Medulla oblongata (tissue), 1 donor: ENCODE results near the gene THSD4.
"Not testable (repeated sequence)": the region's sequence is repeated elsewhere in the genome, so short reads cannot be mapped to it uniquely, and the experiment has no call there.

Experiments used
- DNase-seq: peaks from one replicate; pipeline ENCODE4 v3.0.0-alpha.2; 2015; ENCODE audit errors: extremely low spot score

Gene THSD4

DNA sequence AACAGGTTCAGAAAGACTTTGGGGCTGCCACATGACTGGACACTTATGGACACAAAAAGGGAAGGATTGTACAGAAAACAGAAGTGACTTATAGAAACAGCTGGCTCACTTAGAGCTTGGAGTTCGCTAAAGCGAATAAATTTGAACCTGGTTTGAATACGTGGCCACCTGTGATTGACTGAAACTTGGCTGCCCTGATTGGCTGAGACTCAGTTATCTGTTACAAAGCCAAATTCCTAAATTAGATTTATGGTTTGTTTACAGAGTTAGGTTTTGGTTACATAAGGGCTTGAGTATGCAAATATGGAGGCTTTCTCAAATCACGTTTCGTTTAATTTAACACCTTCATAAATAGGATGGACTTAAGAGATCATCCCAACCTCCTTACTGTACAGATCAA lies 270.2 kb downstream of the THSD4 start:
- DNase-seq, result no peak

DNA sequence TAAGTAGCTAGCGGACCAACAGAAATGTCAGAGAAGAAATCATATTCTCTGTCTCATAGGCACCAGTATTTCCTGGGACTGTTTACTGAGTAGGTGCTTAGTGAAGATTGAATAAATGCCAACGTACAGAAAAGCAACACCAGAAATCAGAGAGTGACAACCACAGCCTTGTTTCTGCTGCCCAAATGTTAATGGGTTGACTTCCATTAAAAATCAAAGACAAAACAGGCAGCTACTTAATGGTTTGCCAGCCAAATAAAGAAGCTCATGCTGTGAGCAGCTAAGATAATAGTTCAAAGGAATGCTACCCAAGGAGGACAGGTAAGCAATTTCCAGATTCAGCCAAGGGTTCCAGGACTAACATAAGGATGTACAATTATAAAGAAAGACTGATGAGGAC lies 270.7 kb downstream of the THSD4 start:
- no peak for DNase-seq

GRCh38 chr15:71386448-71387236 lies 271.4 kb downstream of the THSD4 start:
- peak; percentile 43 for DNase-seq

DNA sequence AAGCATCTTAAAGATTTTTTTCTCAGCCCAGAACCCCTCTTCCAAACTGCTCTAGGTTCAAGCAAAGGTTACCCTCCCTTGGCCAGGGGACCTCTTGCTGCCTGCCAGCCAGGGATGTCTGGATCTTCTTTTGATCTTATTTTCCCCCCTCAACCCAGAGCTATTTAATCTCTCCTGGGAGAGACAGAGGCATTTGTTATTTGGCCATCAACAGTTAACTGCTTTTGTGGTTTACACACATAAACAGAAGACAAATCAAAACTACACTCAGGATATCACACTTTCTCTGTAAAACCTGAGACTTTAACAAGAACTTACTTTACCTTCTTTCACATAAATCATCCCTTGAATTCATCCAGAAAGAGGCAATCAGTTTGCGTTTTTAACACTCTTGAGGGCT lies 272.5 kb downstream of the THSD4 start:
- no peak for DNase-seq

DNA sequence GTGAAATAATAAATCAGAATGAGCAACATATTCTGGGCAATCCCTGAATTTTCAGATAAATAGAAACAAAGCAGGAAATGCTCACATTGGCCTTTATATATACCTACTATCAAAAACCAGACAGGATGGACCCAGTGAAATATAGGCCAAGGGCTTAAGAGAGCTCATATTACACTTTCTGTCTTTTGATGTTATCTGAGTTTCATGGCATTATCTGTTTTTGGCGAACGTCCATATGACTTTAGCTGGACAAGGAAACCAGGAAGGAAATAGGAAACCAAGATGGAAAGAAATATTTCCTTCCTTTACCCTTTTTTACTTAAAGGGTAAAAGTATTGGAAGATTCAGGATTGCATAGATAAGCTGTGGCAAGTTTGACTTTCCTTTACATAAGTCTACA lies 274.8 kb downstream of the THSD4 start:
- no peak for DNase-seq

GRCh38 chr15:71391421-71392088 lies 276.3 kb downstream of the THSD4 start:
- no peak for DNase-seq

DNA sequence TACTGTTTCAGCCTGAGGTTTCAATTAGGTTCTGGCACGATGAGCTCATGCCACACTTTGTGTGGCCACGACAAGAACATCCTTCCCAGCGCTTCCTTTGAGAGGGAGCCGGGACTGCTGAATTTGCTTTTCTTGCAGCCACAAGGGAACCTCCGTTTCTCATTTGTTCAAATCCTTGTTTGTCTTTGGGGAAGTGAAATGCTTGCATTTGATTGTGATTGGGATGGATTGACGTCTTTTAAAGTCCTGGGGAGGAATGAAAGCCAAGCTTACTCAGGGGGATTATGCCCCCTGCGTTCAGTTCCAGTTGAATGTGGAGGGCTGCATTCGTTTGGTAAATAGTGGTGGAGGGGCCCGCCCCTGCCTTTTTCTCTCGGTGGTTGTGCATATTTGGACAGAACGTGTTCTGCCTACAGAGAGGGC lies 277.6 kb downstream of the THSD4 start:
- DNase-seq, result peak; percentile 18

- DNase-seq, result no peak
Measured at GRCh38 chr15:71393383-71393782, 278.1 kb downstream of the THSD4 start.

- DNase-seq, result no peak
Measured at GRCh38 chr15:71396536-71397125, 281.4 kb downstream of the THSD4 start.

GRCh38 chr15:71397377-71397776 lies 282.1 kb downstream of the THSD4 start:
- no peak for DNase-seq

- no peak for DNase-seq
Measured at GRCh38 chr15:71400294-71400693, 285.0 kb downstream of the THSD4 start.

DNA sequence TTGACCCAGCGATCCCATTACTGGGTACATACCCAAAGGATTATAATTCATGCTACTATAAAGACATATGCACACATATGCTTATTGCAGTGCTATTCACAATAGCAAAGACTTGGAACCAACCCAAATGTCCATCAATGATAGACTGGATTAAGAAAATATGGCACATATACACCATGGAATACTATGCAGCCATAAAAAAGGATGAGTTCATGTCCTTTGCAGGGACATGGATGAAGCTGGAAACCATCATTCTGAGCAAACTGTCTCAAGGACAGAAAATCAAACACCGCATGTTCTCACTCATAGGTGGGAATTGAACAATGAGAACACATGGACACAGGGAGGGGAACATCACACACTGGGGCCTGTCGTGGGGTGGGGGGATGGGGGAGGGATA lies 286.5 kb downstream of the THSD4 start:
- not testable (repeated sequence) for DNase-seq

GRCh38 chr15:71409541-71409940 lies 294.3 kb downstream of the THSD4 start:
- no peak for DNase-seq

DNA sequence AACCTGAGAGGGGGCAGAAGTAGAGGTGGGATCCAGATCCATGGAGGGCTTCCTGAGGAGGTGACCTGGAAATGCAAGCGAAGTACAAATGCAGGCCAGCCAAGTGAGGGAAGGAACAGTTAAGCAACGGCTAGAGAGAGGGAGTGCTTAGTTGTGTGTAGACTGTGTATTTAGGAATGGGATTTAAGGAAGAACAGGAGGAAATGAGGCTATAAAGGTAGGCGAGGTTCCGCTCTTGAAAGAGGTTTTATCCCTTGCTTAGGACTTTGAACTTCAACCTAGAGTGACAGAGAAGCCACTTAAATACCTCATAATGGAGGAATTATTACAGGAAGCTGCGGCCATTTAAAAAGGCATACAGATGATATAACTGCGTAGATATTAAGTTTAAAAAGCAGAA lies 295.1 kb downstream of the THSD4 start:
- no peak for DNase-seq

GRCh38 chr15:71411538-71412482 lies 296.5 kb downstream of the THSD4 start:
- no peak for DNase-seq

- DNase-seq, result no peak
Measured at GRCh38 chr15:71413419-71413818, 298.1 kb downstream of the THSD4 start.

DNA sequence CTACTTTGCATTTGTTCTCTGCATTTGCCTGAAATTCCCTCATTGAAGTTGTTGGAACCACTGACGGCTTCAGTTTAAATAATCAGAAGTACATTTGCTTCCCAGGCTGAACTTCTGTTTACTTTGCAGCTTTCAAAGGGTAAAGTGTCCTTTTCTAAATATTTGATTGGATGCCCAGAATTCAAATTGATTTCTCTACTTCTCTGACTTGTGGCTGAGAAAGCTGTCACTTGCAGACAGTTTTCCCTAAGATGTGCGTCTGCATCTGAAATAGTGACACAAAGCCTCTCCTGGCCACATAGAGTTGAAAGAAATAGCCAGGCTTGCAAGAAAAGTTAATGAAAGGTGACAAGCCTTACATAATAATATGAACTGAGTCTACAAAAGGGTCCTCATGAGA lies 299.6 kb downstream of the THSD4 start:
- DNase-seq, result peak; percentile 39

- no peak for DNase-seq
Measured at GRCh38 chr15:71422530-71423259, 307.4 kb downstream of the THSD4 start.

DNA sequence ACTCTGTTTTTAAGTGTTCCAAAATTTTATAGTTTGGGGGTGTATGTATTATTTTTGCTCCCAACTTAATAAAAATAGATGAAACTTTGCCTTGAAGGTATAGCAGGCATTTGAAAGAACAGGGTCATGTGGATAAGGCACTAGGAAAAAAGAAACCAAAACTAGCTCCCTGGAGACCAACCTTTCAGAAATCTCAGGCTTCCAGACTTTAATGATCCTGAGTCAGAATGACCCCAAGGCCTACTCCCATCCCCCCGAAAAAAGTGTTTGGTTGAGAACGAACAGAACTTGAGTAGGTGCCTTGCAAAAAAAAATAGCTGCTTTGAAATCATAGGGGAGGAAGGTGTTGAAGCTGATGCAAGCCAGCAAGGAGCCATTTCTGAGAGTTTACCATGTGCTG lies 309.5 kb downstream of the THSD4 start:
- DNase-seq, result no peak

- DNase-seq, result no peak
Measured at GRCh38 chr15:71425388-71425787, 310.1 kb downstream of the THSD4 start.

GRCh38 chr15:71426792-71427191 lies 311.5 kb downstream of the THSD4 start:
- DNase-seq, result no peak
